Pulmonary artery endothelial cell (primary cell): ENCODE results near the gene ATRNL1. TPM values are rescaled to one million over a fixed set of nuclear protein-coding genes. Genes with fewer than 3 reads are reported as not detected.
"Not testable (repeated sequence)": the region's sequence is repeated elsewhere in the genome, so short reads cannot be mapped to it uniquely, and the experiment has no call there.

ENCODE experiments used
- DNase-seq: peaks from one replicate; pipeline ENCODE4 v3.0.0-alpha.2; 2011; ENCODE audit warnings: low read depth, low spot score
- total RNA-seq: library from RNA; depleted of rRNA; stranded (reverse); fragments of >200 nt; gene quantifications from 2 replicates; pipeline ENCODE4 v1.2.3, GENCODE V29; 2014

Gene ATRNL1
- total RNA-seq, 1 donor from 2014 or later, result 0.07 TPM

DNA sequence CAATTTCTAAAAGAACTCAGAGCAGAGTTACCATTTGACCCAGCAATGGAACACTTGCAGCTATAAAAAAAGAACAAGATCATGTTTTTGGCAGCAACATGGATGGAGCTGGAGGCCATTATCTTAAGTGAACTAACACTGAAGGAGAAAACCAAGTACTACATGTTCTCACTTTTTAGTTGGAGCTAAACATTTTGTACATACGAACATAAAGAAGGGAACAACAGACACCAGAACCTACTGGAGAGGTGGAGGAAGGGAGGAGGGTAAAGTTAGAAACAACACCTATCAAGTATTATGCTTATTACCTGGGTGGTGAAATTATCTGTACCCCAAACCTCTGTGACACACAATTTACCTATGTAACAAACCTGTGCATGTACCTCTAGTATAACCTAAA lies 329.5 kb downstream of the ATRNL1 start:
- no peak for DNase-seq

DNA sequence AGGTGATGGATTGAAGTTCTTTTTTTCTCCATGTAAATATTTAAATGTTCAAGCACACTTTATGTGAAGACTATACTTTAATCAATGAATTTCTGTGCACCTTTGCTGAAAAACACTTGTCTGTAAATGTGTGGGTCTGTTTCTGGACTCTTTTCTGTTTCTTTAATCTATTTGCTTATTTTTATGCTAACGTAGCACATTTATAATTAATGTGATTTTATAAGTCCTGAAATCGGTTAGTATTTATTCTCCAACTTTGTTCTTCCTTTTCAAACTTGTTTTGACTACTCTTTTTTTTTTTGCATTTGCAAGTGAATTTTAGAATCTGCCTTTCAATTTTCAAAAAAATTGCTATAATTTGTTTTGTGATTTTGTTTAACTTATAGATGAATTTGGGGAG lies 334.4 kb downstream of the ATRNL1 start:
- DNase-seq, result no peak

DNA sequence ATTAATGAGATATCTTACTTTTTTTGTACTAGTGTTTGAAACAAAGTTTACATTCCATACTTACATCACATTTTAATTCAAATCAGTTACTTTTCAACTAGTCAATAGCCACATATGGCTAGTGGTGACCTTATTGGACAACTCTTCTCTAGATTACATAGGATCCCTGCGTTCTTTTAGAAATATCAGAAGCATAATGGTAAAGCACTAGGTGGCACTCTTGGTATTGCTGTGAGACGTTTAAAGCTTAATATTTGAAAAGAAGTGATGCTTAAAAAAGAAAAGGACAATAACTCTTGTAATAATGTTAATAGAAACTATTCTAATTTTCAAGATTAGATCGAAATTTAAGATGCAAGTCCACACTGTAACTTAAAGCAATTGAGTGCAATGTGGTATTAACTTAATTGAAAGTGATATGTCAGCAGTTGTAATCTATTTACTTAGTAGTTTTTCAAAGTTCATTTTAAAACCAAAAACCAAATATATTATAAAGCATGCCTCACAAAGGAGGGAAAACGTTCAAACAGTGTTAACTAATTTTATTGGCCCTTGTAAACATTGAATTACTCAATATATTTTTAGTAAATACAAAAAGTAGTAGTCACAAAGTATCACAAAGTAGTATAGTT lies 339.1 kb downstream of the ATRNL1 start:
- no peak for DNase-seq

DNA sequence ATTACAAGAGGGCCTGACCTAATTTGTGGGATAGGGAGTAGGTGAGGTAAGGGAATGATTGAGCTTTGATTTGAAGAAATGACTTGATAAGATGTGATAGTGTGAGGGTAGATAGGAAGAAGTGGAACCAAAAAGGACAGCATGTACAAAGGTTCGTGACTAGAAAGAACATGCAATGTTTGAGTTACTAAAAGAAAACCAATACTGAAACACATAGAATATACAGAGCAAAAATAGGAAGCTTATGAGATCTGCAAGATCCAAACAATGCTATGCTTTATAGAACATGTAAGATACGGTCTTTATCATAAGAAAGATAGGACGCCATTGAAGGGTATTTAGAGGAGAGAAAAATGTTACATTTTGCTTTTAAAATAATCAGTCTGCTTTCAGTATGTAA lies 343.8 kb downstream of the ATRNL1 start:
- no peak for DNase-seq

DNA sequence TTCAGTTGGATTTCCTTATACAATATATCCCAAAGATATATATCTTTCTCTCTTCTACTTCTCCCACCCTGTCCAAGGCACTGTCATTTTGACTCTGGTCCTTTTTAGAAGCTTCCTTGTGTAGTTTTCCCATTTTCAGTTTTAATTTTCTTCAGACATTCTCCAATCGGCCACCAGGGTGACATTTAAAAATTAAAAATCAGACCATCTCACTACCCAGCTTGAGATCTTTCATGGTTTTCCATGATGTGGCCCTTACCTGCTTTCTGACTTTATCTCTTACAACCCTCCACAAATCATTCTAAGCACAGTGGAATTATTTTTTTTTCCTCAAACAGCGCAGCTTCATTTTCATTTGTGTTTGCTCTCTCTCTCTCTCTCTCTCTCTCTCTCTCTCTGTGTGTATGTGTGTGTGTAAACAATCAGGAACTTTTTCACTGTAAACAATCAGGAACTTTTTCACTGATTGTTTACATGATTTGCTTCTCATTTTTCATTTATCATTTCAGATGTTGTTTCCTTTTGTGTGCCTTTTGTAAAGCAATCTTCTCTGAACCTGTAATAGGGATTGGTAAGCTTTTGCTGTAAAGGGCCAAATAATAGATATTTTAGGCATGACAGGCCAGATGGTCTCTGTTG lies 348.9 kb downstream of the ATRNL1 start:
- no peak for DNase-seq

DNA sequence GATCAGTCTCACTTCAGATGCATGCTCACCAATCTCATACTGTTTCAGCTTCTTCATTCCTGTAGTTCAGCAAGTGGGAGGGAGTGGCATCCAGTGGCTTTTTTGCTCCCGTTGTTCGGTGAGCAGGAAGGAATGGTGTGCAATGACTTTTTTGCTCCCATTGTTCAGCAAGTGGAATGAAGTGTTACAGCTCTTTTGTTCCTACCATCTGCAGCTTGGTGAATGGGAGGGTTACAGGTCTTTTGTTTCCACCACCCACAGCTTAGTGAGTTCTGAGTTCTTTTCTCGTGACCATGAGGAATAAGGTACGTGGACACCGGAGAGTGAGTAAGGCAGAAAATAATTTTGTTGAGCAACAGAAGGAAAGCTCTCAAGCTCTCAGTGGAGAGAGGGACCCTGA lies 363.6 kb downstream of the ATRNL1 start:
- no peak for DNase-seq

DNA sequence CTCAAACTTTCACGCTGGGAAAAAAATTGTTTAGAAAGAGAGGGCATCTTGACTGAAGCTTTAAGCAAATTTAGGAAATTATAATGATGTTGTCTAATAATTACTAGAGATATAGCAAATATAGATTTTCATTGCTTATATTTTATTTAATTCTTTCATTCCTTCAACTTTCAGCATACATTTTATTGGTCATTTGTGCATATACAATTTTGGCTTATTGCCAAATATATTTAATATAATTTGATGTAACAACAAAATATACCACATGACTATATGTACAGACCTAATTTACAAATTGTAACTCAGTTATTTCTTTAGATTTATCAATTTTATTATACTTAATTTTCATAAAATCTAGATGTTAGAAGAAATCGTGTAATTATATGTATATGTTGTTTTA lies 390.1 kb downstream of the ATRNL1 start:
- DNase-seq, result no peak

DNA sequence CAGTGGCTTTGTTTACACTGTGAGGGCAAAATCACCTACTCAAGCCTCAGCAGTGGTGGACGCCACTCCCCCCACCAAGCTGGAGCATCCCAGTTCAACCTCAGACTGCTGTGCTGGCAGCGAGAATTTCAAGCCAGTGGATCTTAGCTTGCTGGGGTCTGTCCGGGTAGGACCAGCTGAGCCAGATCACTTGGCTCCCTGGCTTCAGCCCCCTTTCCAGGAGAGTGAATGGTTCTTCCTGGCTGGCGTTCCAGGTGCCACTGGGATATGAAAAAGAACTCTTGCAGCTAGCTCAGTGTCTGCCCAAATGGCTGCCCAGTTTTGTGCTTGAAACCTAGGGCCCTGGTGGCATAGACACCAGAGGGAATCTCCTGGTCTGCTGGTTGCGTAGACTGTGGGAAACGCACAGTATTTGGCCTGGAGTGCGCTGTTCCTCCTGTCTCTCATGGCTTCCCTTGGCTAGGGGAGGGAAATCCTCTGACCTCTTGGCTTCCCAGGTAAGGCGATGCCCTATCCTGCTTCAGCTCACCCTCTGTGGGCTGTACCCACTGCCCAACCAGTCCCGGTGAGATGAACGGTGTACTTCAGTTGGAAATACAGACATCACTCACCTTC lies 398.5 kb downstream of the ATRNL1 start:
- no peak for DNase-seq

DNA sequence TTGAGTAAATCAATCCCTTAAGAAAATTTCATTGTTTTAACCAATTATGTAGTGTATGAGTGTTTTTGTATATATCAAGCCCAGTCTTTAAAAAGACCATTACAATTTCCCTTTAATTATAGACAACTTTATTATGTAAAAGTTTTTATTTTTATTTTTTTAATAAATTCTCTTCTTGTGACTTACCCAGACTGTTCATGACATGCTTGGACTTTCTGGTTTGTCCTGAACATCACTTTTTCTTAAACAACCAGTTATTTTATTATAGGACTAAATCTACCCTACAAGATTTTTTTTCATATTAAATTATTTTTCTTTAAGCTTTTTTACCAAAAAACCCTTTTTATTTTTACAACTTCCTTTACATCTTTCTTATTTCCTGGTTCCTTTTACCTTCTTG lies 410.4 kb downstream of the ATRNL1 start:
- no peak for DNase-seq

DNA sequence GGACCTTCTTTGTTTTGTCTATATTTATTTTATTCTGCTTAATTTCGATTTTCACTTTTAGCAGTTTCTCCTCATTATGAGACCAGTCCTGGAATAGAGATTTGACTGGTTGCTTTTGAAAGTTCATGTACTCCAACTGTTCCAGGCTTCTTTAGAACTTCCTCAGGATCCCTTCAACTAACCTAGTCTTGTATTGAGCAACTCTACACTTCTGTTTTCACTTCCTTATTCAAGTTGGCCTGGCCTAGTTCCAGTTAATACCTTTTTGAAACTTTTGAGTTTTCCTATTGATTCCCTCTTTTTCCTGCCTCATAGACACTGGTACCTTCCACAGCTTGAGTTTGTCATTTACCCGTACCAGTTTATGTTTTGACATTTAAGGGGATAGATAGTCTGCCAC lies 421.7 kb downstream of the ATRNL1 start:
- no peak for DNase-seq

DNA sequence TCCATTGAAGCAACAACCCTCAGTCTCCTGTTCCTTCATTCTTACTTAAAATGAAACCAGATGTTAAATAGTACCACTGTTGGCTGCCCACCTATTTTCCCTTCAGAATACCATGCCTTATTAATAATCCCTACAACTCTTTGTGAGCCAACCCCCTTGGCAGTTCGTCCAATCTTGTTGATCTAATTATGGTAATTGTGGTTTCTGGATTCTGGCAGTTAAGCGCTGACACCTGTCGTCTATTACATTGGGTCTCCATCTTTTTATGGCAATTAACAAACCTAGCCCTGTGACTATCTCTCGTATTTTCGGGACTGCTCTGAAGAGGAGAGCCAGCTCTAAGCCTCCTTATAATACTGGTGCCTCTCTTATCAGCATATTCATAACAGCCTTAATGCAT lies 432.0 kb downstream of the ATRNL1 start:
- DNase-seq, result no peak

DNA sequence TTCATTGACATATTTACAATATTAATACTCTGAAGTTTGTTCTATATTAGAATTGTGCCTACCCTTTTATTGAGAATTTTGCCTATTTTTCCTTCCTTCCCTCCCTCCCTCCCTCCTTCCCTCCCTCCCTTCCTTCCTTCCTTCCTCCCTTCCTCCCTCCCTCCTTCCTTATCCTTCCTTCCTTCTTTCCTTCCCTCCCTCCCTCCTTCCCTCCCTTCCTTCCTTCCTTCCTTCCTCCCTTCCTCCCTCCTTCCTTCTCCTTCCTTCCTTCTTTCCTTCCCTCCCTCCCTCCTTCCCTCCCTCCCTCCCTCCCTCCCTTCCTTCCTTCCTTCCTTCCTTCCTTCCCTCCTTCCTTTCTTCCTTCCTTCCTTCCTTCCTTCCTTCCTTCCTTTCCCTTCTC lies 434.5 kb downstream of the ATRNL1 start:
- not testable (repeated sequence) for DNase-seq

DNA sequence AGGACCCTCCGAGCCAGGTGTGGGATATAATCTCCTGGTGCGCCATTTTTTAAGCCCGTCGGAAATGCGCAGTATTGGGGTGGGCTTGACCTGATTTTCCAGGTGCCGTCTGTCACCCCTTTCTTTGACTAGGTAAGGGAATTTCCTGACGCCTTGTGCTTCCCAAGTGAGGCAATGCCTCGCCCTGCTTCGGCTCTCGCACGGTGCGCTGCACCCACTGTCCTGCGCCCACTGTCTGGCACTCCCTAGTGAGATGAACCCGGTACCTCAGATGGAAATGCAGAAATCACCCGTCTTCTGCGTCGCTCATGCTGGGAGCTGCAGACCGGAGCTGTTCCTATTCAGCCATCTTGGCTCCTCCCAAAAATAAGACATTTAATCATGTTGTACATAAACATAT lies 443.2 kb downstream of the ATRNL1 start:
- DNase-seq, result not testable (repeated sequence)

DNA sequence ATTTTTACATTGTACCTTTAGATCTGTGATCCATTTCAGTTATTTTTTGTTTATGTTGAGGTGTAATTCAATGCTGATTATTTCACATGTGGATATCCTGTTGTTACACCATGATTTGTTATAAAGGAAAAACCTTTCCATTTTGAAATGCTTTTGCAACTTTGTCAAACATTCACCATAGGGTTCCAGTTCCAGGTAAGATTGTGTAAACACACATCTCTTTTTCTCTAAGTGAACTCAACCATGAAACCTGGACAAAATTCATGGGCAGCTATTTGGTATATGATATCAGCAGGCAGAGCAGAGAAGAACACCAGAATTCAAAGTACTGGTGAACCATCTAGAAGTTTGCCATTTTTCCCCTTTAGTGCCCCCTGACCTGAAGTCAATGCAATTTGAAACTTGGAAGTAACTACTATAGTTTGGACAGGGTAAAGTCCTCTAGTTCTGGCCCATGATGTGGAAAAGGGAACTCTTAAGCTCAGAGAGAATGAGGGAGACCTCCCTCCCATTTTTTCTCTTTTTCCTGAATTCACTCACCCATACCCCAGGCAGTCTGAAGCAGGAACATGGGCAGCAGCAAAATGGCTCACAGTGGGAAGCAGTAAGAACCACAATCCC lies 446.1 kb downstream of the ATRNL1 start:
- no peak for DNase-seq

DNA sequence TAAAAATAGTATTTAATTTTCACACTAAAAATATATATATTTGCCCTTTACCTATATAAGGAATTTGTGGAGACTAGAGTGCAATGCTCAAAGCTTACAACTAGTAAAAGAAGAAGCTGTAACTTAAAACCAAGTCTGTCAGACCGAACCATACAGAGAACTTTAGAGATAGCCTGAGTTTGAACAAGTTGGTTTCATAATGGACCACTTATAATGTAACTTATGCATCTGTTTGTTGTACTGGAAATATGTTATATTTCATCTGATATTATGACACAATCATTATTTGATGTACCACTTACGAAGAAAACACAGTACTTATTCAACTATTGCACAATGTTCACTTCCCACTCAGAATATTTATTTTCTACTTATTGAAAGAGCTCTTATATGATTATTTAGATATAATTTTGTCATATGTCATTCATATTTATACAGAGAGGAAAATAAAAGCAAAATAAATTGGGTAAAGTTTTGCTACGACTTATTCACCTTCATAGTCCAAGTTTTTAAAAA lies 462.8 kb downstream of the ATRNL1 start:
- DNase-seq, result no peak

DNA sequence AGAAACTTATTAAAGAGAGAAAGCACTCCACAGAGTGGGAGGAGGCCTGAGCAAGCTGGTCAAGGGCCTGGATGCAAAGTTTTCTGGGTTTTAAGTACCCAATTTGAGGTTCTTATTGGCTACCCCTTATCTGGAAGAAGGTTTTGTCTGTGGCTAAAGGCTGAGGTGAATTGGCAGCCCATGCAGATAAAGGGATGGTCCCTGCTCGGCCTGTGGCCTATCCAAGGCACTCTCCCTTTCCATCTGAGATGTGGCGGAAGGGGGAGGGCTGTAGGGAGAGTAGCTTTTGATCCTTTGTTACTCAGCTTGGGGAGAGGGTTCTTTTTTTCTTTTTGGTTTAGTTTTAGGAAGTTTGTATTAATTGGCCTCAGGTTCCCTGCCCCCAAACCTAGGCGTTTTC lies 465.1 kb downstream of the ATRNL1 start:
- DNase-seq, result no peak

DNA sequence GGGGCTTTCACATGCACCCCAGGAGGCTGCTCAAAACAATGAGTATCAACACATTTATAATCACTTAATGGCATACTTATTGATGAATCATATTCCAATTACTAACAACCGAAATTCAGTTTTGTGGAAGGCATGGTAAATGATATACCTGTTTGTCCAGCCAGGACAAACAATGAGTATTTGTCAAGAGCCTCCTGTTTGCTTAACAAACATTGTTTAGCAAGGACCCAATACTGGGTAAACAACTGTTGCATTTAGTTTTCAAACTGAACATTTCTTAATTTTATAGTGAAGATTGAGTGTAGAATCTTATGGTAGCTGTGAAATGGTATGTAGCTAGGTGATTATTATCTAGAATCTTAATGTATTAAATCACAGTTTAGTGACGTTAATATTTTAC lies 473.7 kb downstream of the ATRNL1 start:
- DNase-seq, result no peak

DNA sequence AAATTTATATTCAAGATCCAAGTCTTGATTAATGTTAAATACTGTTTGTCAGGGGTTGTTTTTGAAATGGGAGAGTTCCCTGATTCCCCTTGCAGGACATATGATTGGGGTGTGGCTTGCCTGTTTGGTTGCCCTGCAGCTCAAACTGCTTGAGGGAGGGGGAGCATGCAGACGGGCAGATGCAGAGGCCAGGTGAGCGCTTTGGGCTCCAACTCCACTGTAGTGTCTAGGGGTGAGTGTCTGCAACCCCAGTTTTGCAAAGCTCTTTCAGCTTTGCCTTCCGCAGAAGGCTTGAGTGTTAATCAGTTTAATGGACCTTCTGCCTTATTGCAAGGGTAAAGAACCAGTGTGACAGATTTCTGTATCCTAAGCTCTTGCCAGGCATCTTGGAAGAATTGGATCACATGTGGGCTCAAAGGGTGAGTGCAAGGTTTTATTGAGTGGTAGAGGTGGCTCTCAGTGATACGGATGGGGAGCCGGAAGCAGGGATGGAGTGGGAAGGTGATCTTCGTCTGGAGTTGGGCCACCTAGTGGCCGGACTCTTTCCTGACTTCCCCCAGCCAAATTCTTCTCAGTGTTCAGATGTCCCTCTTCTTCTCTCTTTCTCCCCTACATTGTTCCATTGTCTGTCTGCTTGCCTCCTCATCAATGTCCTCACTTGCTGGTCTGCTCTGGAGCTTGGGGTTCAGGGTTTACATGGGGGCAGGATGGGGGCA lies 479.7 kb downstream of the ATRNL1 start:
- DNase-seq, result no peak

DNA sequence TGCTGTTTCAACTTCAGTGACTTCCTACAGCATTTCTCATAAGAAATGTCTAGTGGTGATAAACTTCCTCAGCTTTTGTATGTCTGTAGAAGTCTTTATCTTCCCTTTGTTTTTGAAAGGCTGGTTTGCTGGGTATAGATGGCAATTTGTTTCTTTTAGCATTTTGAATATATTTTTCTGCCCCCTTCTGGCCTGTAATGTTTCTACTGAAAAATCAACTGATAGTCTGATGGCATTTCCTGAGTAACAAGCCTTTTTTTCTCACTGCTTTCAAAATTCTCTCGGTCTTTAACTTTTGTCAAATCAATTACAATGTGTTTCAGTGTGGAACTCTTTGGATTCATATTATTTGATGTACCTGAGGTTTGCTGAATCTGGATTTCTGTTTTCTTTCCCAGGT lies 487.1 kb downstream of the ATRNL1 start:
- no peak for DNase-seq

DNA sequence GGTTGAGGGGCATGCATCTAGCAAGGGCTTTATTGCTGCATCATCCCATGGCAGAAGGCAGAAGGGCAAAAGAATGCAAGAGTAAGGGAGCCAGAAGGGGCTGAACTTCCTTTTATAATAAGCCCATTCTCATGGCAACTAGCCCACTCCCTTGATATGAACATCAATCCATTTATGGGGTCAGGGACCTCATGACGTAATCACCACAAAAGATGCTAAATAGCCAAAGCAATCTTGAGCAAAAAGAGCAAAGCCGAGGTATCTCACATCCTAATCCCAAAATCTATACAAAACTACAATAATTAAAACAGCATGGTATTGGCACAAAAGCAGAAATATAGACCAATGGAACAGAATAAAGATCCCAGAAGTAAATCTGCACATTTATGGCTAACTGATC lies 499.9 kb downstream of the ATRNL1 start:
- DNase-seq, result no peak

DNA sequence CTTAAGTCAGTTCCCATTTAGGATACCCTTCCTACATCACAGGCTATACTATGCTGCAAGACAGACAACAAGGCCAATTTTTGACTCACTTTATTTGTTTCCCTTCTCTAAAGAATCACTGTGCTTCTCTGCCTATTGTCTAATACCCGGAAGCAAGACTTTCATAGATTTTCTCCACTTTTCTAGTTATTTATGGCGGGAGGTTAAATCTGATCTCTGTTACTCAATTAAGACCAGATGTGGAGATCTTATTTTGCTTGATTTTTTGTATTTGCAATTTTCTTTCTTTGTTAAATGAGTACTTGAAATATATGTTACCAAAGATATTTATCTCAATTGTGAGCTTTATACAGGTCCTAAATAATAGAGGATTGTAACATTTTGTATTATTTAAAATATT lies 511.5 kb downstream of the ATRNL1 start:
- DNase-seq, result no peak

DNA sequence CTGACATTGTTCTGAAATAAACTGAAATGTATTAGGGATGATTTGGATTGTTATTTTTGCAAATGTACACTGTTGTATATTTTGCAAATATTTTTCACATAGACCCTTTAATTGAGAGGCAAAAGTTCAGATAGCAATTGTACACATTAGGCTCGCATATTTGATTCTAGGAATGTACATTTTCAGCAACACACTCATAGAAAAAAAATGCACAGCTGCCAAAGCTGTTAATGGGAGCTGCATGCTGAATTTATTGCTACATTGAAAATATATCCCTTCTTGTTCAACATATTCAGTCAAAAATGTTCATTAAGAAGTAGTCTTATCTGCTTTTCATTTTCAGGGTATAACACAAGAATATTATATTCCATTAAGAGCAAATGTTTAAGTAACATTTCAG lies 512.9 kb downstream of the ATRNL1 start:
- DNase-seq, result no peak
